WERI-Rb-1 (cell line): ENCODE data around the gene RGL3.

Experiments
- DNase-seq: peaks from one replicate; pipeline ENCODE4 v3.0.0-alpha.2; 2020
- H3K27ac ChIP-seq: fragments of 250-450 bp; sonication (Bioruptor Pico); 2 replicates; pipeline ENCODE4 v1.5.1; 2020; ENCODE audit warnings: mild to moderate bottlenecking, moderate library complexity
- H3K27me3 ChIP-seq: fragments of 250-450 bp; sonication (Bioruptor Pico); 2 replicates; pipeline ENCODE4 v1.5.1; 2021; ENCODE audit warnings: mild to moderate bottlenecking, low read depth, moderate library complexity; ENCODE audit not compliant: insufficient read depth, severe bottlenecking
- H3K36me3 ChIP-seq: fragments of 250-450 bp; sonication (Bioruptor Pico); 2 replicates; pipeline ENCODE4 v1.5.1; 2020; ENCODE audit warnings: mild to moderate bottlenecking, moderate library complexity
- H3K4me3 ChIP-seq: 2 replicates; pipeline ENCODE4 v1.5.1; 2011; ENCODE audit warnings: low read depth, mild to moderate bottlenecking, control low read depth, low read length
- H3K9me3 ChIP-seq: fragments of 250-450 bp; sonication (Bioruptor Pico); 2 replicates; pipeline ENCODE4 v1.5.1; 2021; ENCODE audit warnings: mild to moderate bottlenecking, moderate library complexity; ENCODE audit not compliant: severe bottlenecking
- TF ChIP-seq, protein P1 (sequence below): IDR thresholded peaks from 2 replicates; pipeline ENCODE4 v1.5.1; 2011; ENCODE audit warnings: low read depth, mild to moderate bottlenecking, control low read depth, inconsistent platforms, low read length

RGL3 gene

DNA sequence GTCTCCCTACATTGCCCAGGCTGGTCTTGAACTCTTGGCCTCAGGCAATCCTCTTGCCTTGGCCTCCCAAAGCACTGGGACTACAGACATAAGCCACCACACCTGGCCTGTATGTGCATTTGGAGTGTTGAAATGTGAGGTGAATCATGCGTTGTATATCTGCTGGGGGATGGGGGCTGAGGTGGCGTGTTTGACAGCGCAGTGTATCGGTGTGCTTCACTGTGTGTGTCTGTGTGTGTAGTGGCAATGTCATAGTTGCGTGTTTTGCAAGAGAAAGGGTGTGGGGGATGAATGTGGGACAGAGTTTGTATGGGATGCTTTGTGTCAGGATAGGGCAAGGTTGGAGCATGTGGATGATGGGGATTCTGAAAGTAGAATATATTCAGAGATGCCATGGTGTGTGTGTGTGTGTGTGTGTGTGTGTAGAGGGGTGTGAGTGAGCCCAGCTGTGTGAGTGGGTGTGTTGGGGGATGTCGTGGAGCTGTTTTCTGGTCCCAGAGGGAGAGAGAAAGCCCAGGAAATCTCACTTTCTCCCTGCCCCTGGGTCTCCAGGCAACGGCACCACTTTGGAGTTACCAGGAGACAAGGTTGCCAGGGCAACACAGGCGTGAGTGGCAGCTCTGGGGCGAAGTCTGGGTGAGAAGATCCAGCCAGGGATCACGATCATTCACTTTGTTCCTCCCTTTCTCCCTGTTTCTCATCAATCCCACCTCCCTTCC, 45.8 kb downstream of the RGL3 start:
- Histone ChIP-seq H3K9me3 (no peaks in the 10 kb centered on the region), H3K36me3 (no peaks in the 10 kb centered on the region; the same call in 1 of the 2 replicates), H3K4me3 (no peak overlapping the region), H3K27ac (no peak overlapping the region), H3K27me3 (no peaks in the 10 kb centered on the region)
- DNase-seq = no peak
- TF ChIP-seq, protein P1, sequence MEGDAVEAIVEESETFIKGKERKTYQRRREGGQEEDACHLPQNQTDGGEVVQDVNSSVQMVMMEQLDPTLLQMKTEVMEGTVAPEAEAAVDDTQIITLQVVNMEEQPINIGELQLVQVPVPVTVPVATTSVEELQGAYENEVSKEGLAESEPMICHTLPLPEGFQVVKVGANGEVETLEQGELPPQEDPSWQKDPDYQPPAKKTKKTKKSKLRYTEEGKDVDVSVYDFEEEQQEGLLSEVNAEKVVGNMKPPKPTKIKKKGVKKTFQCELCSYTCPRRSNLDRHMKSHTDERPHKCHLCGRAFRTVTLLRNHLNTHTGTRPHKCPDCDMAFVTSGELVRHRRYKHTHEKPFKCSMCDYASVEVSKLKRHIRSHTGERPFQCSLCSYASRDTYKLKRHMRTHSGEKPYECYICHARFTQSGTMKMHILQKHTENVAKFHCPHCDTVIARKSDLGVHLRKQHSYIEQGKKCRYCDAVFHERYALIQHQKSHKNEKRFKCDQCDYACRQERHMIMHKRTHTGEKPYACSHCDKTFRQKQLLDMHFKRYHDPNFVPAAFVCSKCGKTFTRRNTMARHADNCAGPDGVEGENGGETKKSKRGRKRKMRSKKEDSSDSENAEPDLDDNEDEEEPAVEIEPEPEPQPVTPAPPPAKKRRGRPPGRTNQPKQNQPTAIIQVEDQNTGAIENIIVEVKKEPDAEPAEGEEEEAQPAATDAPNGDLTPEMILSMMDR = no peak

DNA sequence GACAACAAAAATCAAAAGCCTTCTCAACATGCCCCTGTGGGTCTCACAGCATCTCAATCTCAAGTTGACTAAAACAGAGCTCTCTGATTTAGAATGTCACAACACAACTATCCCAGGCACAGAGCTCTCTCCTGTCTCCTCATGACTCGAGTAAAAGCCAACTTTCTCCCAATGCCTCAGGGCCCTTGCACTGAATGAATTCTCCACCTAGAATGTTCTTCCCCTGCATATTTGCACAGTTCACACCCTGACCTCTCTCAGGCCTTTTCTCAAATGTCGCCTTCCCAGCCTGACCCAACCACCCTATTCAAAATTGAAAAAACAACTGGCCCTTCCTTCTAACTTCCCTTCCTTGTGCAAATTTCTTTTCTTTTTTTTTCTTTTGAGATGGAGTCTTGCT, 48.4 kb downstream of the RGL3 start:
- H3K4me3 ChIP-seq = no peak overlapping the region
- DNase-seq = no peak

DNA sequence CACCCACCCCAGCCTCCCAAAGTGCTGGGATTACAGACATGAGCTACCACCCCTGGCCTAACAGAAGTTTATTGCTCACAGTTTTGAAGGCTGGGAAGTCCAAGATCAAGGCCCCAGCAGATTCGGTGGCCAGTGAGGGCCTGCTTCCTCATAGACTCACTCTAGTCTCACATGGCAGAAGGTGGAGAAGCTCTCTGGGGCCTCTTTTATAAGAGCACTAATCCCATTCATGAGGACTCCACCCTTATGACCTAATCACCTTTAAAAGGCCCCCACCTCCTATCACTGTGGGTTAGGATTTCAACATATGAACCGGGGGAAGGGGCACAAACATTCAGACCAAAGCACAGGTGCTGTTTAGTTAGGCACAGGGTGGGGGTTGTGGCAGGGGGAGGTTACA, 51.6 kb downstream of the RGL3 start:
- Histone ChIP-seq H3K27me3 (no peaks in the 10 kb centered on the region), H3K9me3 (no peaks in the 10 kb centered on the region), H3K36me3 (peaks cover 21% of the 10 kb centered on the region), H3K4me3 (no peak overlapping the region), H3K27ac (no peak overlapping the region)
- TF ChIP-seq, protein P1 = no peak
- no peak for DNase-seq

More for the DNA sequence above, 48.4 kb downstream of the RGL3 start:
- no peaks in the 10 kb centered on the region for H3K9me3 ChIP-seq
- H3K27me3 ChIP-seq = no peaks in the 10 kb centered on the region
- TF ChIP-seq, protein P1 = no peak
- H3K36me3 ChIP-seq = peaks cover 2% of the 10 kb centered on the region
- no peak overlapping the region for H3K27ac ChIP-seq

DNA sequence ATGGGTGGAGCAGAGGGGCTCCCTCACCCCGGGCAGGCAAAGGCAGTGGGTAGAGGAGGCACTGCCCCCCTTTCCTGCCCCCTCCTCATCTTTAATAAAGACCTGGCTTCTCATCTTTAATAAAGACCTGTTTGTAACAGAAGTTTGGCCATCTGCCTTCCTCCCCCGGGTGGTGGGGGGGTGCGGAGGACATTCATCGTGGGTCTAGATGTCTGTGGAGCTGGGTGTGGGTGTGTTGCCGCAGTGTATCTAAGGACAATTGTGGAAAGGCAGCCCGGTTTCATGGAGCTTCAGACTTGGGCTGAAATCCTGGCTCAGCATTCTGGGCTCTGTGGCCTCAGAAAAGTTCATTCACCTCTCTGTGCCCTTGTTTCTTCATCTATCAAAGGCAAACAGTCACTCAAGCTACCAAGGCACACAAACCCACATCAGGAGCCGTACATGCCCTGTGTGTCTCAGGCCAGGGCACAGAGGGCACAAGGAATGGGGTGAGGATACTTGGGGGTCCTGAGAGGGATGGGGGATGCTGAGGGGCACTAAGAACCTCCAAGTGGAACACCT, 53.5 kb downstream of the RGL3 start:
- H3K9me3 ChIP-seq = no peaks in the 10 kb centered on the region
- TF ChIP-seq, protein P1 = no peak
- no peak overlapping the region for H3K27ac ChIP-seq
- DNase-seq = no peak
- peaks cover 40% of the 10 kb centered on the region for H3K36me3 ChIP-seq
- no peaks in the 10 kb centered on the region for H3K27me3 ChIP-seq
- H3K4me3 ChIP-seq = no peak overlapping the region

DNA sequence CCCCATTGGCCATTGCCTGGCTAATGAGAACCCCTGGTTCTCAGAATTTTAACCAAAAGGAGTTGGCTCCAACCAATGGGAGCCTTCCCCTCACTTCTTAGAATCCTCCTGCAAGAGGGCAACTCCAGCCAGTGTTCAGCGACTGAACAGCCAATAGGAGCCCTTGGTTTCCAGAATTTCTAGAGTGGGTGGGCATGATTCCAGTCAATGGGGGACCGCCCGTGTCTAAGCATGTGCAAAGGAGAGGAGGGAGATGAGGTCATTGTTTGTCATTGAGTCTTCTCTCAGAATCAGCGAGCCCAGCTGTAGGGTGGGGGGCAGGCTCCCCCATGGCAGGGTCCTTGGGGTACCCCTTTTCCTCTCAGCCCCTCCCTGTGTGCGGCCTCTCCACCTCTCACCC, 54.2 kb downstream of the RGL3 start:
- no peaks in the 10 kb centered on the region for H3K27me3 ChIP-seq
- TF ChIP-seq, protein P1 = no peak
- H3K27ac ChIP-seq = no peak overlapping the region

More for the DNA sequence above, 54.2 kb downstream of the RGL3 start:
- Histone ChIP-seq H3K36me3 (peaks cover 43% of the 10 kb centered on the region), H3K4me3 (no peak overlapping the region), H3K9me3 (no peaks in the 10 kb centered on the region)
- DNase-seq = no peak
